Stimulated activated naive CD8-positive, alpha-beta T cell treated with anti-CD3 and anti-CD28 coated beads, Interleukin-15, Interleukin-2, amounts not matched to agents 100 ng/mL and 50 ng/mL, for 24 hours (primary cell): Measurements from ENCODE around the gene TMUB1.
"Not testable (repeated sequence)": the region's sequence is repeated elsewhere in the genome, so short reads cannot be mapped to it uniquely, and the experiment has no call there.

ENCODE experiments used
- H3K27ac Mint-ChIP-seq: one replicate; pipeline ENCODE4 v1.8.0; 2021; ENCODE audit warnings: mild to moderate bottlenecking, mixed read lengths
- H3K27me3 Mint-ChIP-seq: one replicate; pipeline ENCODE4 v1.8.0; 2021; ENCODE audit warnings: mixed read lengths
- H3K36me3 Mint-ChIP-seq: one replicate; pipeline ENCODE4 v1.8.0; 2021; ENCODE audit warnings: low read depth, mixed read lengths
- H3K4me1 Mint-ChIP-seq: one replicate; pipeline ENCODE4 v1.8.0; 2021; ENCODE audit warnings: low read depth, mixed read lengths
- H3K4me3 Mint-ChIP-seq: one replicate; pipeline ENCODE4 v1.8.0; 2021; ENCODE audit warnings: mild to moderate bottlenecking, mixed read lengths
- H3K9me3 Mint-ChIP-seq: one replicate; pipeline ENCODE4 v1.8.0; 2021; ENCODE audit warnings: mixed read lengths

Gene TMUB1

DNA sequence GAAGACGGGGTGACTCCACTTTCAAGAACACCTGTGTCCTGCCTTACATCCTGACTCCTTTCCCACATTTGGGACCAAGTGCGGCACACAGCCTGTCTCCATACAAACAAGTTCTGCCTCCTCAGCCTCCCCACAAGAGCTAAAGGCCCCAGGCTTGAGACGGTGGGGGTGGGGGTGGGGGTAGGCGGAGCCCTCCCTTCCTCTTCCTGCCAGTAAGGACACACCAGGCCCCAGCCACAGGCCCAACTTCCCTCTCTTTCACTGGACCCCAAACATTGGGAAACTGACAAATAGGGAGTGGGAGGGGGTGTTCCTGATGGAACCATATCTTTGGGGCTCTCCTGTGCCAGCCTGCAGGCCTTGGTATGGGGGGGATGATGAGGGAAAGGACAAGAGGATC is 30.2 kb downstream of the TMUB1 start:
- Mint-ChIP-seq H3K27ac (no peak overlapping the region), H3K9me3 (no peaks in the 10 kb centered on the region), H3K4me3 (no peak overlapping the region), H3K36me3 (no peaks in the 10 kb centered on the region), H3K4me1 (peaks cover 13% of the 10 kb centered on the region), H3K27me3 (no peaks in the 10 kb centered on the region)

DNA sequence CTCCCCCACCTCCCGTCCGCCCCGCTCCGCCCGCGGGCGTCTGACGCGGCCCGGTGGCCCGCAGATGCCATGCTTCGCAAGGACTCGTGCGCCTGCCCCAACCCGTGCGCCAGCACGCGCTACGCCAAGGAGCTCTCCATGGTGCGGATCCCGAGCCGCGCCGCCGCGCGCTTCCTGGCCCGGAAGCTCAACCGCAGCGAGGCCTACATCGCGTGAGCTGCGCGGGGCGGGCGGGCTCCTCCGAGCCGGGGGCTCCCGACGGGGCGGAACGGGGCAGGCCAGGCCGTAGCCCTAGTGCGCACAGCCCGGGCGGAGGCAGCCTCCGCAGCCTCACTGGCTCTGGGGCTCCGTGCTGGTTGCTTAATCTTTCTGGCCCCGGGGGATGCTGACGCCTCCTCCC is 32.2 kb downstream of the TMUB1 start:
- no peak overlapping the region for H3K4me3 Mint-ChIP-seq
- no peaks in the 10 kb centered on the region for H3K36me3 Mint-ChIP-seq
- H3K4me1 Mint-ChIP-seq = no peaks in the 10 kb centered on the region
- no peaks in the 10 kb centered on the region for H3K27me3 Mint-ChIP-seq
- H3K9me3 Mint-ChIP-seq = no peaks in the 10 kb centered on the region
- no peak overlapping the region for H3K27ac Mint-ChIP-seq

DNA sequence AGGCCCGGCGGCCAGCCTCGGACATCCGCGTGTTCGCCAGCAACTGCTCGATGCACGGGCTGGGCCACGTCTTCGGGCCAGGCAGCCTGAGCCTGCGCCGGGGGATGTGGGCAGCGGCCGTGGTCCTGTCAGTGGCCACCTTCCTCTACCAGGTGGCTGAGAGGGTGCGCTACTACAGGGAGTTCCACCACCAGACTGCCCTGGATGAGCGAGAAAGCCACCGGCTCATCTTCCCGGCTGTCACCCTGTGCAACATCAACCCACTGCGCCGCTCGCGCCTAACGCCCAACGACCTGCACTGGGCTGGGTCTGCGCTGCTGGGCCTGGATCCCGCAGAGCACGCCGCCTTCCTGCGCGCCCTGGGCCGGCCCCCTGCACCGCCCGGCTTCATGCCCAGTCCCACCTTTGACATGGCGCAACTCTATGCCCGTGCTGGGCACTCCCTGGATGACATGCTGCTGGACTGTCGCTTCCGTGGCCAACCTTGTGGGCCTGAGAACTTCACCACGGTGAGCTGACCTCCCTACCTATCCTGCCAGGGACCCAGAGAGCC is 34.3 kb downstream of the TMUB1 start:
- Mint-ChIP-seq H3K27ac (no peak overlapping the region), H3K4me3 (no peak overlapping the region)

DNA sequence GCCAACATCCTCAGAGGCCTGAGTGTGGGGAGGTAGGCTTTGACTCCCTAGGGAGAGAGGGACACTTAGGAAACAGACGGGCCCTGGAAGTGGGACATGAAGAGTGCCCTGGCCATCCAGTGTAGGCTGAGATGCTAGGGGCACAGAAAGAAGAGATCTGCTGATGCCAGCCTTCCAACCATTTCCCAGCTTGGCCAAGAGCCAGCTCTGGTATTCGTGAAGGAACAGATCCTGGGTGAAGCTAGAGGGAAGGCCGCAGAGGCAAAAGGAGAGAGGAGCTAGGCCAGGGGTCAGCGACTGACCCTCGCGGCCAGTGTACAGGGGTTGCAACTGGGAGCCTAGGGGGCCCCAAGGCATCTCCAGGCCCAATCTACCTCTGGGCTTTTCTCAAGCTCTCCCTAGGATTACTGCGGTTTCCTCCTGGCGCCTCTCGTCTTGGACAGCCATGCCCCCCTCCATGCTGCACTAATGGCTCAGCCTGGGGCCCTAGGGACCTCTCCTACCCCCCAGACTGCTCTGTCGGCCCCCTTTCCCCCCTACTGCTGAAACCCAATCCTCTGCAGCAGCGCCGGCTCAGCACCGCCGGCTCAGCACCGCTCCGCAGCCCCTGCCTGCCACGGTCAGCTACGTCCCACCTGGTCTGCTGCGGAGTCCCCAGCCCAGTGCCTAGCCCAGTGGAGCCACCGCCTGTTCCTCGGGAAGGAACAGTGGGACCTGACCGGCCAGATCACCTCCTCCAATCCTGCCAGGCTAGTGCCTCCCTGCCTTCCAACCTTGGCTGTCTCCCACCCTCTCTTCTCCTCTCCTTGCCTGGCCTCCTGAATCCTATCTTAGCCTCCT is 35.1 kb downstream of the TMUB1 start, which contains the start of gene ASIC3:
Gene ASIC3 (plus strand): TSS at position 556 of the 840 bp plus-strand sequence. CDS start 355 bp downstream, outside the sequence.
- H3K36me3 Mint-ChIP-seq = no peaks in the 10 kb centered on the region
- H3K27ac Mint-ChIP-seq = no peak within 1 kb of the TSS
- no peaks in the 10 kb centered on the region for H3K9me3 Mint-ChIP-seq
- no peaks in the 10 kb centered on the region for H3K27me3 Mint-ChIP-seq
- H3K4me3 Mint-ChIP-seq = no peak within 1 kb of the TSS
- H3K4me1 Mint-ChIP-seq = no peaks in the 10 kb centered on the region

More for the DNA sequence above, 34.3 kb downstream of the TMUB1 start:
- H3K36me3 Mint-ChIP-seq = no peaks in the 10 kb centered on the region
- H3K27me3 Mint-ChIP-seq = no peaks in the 10 kb centered on the region
- no peaks in the 10 kb centered on the region for H3K9me3 Mint-ChIP-seq
- no peaks in the 10 kb centered on the region for H3K4me1 Mint-ChIP-seq

DNA sequence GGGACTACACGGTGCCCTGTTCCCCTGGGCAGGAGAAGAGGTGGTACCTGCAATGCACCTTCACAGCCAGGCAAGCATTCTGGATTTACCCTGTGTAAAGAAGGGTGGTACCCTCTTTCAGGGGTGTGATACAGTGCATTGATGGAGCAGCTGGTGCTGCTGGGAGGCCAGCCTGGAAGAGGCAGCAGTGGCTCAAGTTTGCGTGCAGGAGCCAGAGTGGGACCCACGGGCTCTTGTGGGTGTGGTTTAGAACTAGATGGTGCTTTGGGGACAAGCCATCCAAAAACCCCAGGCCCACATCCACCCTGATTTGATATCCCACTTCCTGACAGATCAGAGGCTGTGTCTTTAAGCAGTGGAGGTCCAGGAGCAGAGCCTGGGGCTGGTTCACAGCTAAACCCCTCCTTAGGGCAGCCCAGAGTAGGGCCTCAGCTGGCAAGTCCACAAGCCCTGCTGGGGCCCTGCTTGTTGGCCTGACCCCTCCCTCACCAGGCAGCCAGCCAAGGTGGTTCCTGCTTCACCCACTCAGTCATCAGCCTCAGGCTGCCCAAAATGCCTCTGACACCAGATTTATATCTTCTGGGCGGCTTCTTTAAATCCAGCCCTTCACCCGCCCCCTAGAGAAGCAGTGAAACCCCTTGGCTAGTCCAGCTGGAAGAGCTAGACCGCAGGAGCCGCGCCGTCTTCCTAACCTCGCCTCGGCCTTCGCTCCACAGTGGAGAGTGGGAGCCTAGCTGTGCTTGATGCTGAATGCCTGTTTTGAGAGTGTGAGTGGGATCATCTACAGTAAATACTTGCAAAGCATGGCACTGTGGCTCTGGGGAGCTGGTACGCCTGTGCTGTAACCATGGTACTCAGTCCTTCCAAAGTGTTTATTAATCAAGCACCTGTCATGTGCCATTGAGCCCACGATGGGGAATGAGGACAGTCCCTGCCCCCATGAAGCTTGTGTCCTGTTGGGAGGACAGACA is 36.4 kb downstream of the TMUB1 start:
- Mint-ChIP-seq H3K27me3 (no peaks in the 10 kb centered on the region), H3K27ac (no peak overlapping the region), H3K9me3 (no peaks in the 10 kb centered on the region), H3K36me3 (no peaks in the 10 kb centered on the region), H3K4me3 (no peak overlapping the region), H3K4me1 (no peaks in the 10 kb centered on the region)

DNA sequence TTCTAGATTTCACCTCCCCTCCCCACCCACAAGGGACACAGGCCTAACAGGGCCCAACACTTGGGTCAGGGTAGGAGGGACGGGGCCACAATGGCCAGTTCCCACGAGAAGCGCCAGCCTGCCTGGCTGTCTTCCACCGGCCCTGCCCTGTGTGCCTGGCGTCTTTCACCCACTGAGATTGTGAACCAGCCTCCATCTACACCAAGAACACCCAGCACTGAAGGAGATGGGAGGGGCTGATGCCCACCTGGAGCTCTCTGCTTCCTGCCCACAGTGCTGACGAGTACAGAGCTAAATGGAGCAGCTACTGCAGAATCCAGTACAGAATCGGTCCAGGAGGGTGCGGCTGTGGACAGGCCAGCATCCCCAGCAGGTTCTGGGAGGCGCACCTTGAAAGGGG is 37.3 kb downstream of the TMUB1 start:
- no peaks in the 10 kb centered on the region for H3K27me3 Mint-ChIP-seq
- no peaks in the 10 kb centered on the region for H3K4me1 Mint-ChIP-seq
- H3K36me3 Mint-ChIP-seq = no peaks in the 10 kb centered on the region
- H3K27ac Mint-ChIP-seq = no peak overlapping the region
- H3K9me3 Mint-ChIP-seq = no peaks in the 10 kb centered on the region
- no peak overlapping the region for H3K4me3 Mint-ChIP-seq

DNA sequence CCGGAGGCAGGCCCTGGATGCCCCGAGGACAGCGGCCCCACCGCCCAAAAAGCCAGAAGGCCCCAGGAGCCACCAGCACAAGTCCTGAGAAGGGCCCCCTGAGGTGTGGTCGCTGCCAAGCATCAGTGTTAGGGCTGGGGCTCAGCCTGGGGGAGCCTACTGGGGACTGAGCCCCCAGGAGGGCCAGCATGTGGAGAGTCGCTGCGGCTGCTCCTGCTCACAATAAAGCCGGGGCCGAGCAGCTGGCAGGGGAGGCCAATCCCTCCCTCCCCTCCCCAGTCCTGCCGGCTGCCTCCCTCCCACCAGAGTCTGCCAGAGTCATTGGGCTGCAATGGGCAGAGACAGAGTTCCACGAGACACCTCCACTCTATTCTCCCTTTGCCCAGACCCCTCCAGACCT is 38.0 kb downstream of the TMUB1 start:
- Mint-ChIP-seq H3K9me3 (no peaks in the 10 kb centered on the region), H3K4me3 (no peak overlapping the region), H3K36me3 (no peaks in the 10 kb centered on the region), H3K27me3 (no peaks in the 10 kb centered on the region), H3K27ac (no peak overlapping the region), H3K4me1 (no peaks in the 10 kb centered on the region)

DNA sequence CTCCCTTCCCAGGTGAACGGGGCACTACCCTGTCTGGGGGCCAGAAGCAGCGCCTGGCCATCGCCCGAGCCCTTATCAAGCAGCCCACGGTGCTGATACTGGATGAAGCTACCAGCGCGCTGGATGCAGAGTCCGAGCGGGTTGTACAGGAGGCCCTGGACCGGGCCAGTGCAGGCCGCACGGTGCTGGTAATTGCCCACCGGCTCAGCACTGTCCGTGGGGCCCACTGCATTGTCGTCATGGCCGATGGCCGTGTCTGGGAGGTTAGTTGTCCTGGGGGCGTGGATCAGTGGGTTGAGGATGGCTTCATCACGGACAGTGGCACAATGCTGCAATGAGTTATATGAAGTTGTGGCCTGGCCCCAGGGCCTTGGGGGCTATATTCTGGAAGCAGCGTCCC is 39.3 kb downstream of the TMUB1 start:
- Mint-ChIP-seq H3K27ac (no peak overlapping the region), H3K9me3 (no peaks in the 10 kb centered on the region), H3K36me3 (no peaks in the 10 kb centered on the region), H3K27me3 (no peaks in the 10 kb centered on the region), H3K4me3 (no peak overlapping the region), H3K4me1 (peaks cover 13% of the 10 kb centered on the region)

DNA sequence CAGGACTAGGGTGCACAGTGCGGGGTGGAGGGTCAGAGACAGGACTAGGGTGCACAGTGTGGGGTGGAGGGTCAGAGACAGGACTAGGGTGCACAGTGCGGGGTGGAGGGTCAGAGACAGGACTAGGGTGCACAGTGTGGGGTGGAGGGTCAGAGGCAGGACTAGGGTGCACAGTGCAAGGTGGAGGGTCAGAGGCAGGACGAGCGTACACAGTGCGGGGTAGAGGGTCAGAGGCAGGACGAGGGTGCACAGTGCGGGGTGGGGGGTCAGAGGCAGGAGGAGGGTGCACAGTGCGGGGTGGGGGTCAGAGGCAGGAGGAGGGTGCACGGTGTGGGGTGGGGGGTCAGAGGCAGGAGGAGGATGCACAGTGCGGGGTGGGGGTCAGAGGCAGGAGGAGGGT is 39.8 kb downstream of the TMUB1 start:
- H3K36me3 Mint-ChIP-seq, H3K27me3 Mint-ChIP-seq, H3K27ac Mint-ChIP-seq, H3K4me3 Mint-ChIP-seq, H3K9me3 Mint-ChIP-seq: not testable (repeated sequence)
- H3K4me1 Mint-ChIP-seq = peaks cover 18% of the 10 kb centered on the region

DNA sequence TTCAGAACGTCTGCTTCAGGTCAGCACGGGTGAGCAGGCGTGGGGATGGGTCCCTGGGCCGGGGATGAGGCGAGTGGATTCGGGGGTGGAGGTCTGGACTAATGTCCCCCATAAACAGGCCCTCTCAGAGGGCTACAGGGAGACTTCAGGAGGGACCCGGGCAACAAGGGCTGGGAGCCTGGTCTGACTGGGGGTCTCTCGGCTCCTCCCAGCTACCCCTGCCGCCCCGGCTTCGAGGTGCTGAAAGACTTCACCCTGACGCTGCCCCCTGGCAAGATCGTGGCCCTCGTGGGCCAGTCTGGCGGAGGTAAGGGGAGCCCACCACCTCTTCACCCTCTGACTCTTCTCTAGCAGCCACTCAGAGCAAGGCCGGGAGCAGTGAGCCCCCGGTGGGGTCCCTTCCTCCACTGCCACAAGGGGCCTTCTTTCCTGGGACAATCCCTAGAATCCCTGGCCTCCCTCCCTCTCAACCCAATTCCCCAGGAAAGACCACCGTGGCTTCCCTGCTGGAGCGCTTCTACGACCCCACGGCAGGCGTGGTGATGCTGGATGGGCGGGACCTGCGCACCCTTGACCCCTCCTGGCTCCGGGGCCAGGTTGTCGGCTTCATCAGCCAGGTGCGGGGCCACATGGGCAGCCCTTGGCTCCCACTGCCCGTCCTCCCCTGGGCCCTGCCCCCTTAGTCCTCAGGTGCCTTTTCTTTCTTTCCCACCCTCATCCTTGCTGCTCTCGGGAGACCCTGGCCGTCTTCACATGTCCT is 42.5 kb downstream of the TMUB1 start:
- Mint-ChIP-seq H3K27ac (no peak overlapping the region), H3K4me3 (no peak overlapping the region), H3K4me1 (peaks cover 25% of the 10 kb centered on the region), H3K9me3 (no peaks in the 10 kb centered on the region), H3K27me3 (no peaks in the 10 kb centered on the region), H3K36me3 (no peaks in the 10 kb centered on the region)

DNA sequence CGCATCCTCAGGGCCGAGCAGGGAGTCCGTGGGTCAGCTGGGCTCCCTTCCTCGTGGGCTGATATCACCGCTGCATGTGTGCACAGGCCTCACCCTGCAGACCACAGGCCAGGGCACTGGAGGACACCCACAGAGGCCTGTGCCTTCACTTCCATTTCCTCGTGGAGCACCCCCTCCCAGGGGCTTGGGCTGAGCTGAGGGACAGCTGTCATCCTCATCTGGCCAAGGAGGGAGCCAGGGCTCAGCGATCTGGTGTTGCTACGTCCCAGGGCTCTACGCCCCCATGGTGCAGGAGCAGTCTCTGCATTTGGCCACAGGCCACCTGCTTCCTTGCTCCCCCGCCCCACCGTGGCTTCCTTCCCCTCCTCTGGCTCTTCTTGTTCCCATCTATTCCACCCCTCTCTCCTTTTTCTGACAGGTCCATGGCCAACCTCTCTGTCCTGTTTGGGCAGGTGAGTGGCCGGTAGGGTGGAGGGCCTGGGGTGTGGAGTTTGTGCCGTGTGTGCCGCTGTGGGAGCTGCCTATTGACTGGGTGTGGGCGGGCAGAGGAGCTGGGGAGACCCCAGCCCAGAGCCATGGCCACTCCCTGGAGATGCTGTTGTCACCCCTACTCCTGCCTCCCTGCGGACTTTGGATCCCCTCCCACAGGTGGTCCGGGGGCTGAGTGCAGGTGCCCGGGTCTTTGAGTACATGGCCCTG is 43.3 kb downstream of the TMUB1 start:
- no peaks in the 10 kb centered on the region for H3K9me3 Mint-ChIP-seq
- H3K27ac Mint-ChIP-seq = peak overlapping the region; percentile 91
- H3K4me1 Mint-ChIP-seq = peaks cover 25% of the 10 kb centered on the region
- peak overlapping the region; percentile 56 for H3K4me3 Mint-ChIP-seq
- H3K36me3 Mint-ChIP-seq = no peaks in the 10 kb centered on the region
- no peaks in the 10 kb centered on the region for H3K27me3 Mint-ChIP-seq

DNA sequence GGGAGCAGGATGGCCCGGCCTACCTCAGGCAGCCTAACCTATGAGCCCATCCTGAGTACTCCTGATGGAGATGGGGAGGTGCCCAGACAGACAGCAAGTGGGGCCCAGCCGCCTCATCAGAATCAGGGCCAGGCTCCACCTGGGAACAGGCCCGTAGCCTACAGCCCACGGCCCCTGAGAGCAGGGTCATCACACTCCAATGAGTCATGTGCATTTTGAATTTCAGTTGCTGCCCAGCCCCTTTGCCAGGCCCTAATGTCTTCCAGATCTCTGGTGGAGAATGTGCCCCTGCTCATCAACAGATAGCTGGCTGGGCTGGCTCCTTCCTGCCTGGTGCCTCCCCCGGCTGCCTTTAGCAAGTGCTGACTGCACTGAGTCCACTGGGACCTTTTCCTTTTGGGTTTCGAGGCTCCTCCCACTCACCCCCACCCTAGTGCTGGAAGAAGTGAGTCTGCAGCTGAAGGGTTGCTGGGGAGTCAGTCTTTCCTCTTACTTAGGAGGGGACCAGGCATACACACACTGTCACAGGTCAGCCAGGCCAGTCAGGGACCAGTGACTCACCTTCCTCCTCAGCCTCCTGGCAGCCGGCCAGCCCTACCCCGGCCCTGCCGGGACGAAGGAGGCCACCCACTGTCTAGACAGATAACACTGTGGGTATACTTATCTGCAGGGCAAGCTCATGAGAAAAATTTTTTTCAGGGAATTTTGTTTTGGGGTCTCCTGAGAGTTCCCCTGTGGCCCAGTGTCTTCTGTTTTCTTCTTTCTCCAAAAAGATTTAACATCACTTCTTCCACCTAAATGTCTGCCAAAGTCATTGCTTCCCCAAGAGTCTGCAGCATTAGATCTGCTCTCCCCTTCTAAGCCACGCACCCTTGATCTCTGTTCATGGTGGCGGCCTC is 44.1 kb downstream of the TMUB1 start:
- Mint-ChIP-seq H3K27ac (peak overlapping the region; percentile 91), H3K9me3 (no peaks in the 10 kb centered on the region), H3K27me3 (no peaks in the 10 kb centered on the region), H3K4me3 (peak overlapping the region; percentile 56), H3K36me3 (no peaks in the 10 kb centered on the region), H3K4me1 (peaks cover 25% of the 10 kb centered on the region)

DNA sequence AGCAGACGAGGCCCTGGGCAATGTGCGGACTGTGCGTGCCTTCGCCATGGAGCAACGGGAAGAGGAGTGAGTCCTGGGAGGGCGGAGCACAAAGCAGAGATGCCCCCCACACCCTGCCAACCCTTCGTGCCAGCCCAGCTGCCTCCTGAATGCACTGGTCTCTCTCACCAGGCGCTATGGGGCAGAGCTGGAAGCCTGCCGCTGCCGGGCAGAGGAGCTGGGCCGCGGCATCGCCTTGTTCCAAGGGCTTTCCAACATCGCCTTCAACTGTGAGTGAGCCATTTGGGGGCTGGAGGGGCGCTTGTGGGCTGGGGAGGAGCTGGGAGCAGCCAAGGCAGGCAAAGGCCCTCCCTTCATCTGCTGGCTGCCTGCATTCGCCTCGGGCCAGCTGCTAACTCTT is 47.4 kb downstream of the TMUB1 start:
- H3K36me3 Mint-ChIP-seq = peaks cover 5% of the 10 kb centered on the region
- H3K27me3 Mint-ChIP-seq = no peaks in the 10 kb centered on the region
- H3K27ac Mint-ChIP-seq = peak overlapping the region; percentile 45
- no peaks in the 10 kb centered on the region for H3K9me3 Mint-ChIP-seq
- H3K4me3 Mint-ChIP-seq = no peak overlapping the region
- peaks cover 25% of the 10 kb centered on the region for H3K4me1 Mint-ChIP-seq
